Islet precursor cell (in vitro differentiated cells): ENCODE measurements around the gene PDX1.

Experiments used
- DNase-seq: peaks from one replicate; pipeline ENCODE4 v3.0.0-alpha.2; 2018

The PDX1 gene

GRCh38 chr13:27919934-27920676 is at the start of gene PDX1:
TSS of gene PDX1 (plus strand) at chr13:27920000. CDS start at chr13:27920139, 139 bp downstream.
- peak; percentile 86 for DNase-seq

GRCh38 chr13:27878274-27878673 is 41.5 kb upstream of the PDX1 start:
- no peak for DNase-seq

GRCh38 chr13:27889471-27889870 is 30.3 kb upstream of the PDX1 start:
- DNase-seq = no peak

- DNase-seq = no peak
Measured at GRCh38 chr13:27896726-27897125, 23.1 kb upstream of the PDX1 start.

GRCh38 chr13:27904719-27905118 is 15.1 kb upstream of the PDX1 start:
- DNase-seq = no peak

GRCh38 chr13:27905650-27906049 is 14.2 kb upstream of the PDX1 start:
- no peak for DNase-seq

- no peak for DNase-seq
Measured at GRCh38 chr13:27907121-27907787, 12.5 kb upstream of the PDX1 start.

GRCh38 chr13:27909378-27909777 is 10.4 kb upstream of the PDX1 start:
- DNase-seq = no peak

GRCh38 chr13:27911521-27911920 is 8.3 kb upstream of the PDX1 start:
- DNase-seq = no peak

GRCh38 chr13:27913160-27913559 is 6.6 kb upstream of the PDX1 start:
- DNase-seq = no peak

- DNase-seq = no peak
Measured at GRCh38 chr13:27915301-27916207, 4.2 kb upstream of the PDX1 start.

GRCh38 chr13:27917121-27917947 is 2.5 kb upstream of the PDX1 start:
- peak; percentile 76 for DNase-seq

GRCh38 chr13:27918041-27918917 is 1.5 kb upstream of the PDX1 start:
- peak; percentile 50 for DNase-seq

- no peak for DNase-seq
Measured at GRCh38 chr13:27918918-27919658, 712 bp upstream of the PDX1 start.

GRCh38 chr13:27919659-27919933 is 204 bp upstream of the PDX1 start:
- no peak for DNase-seq

GRCh38 chr13:27920677-27921420 is 1.0 kb downstream of the PDX1 start:
- DNase-seq = peak; percentile 67

- DNase-seq = no peak
Measured at GRCh38 chr13:27921421-27921960, 1.7 kb downstream of the PDX1 start.

GRCh38 chr13:27921961-27922882 is 2.4 kb downstream of the PDX1 start:
- no peak for DNase-seq
